Sigmoid colon (tissue), 7 donors: ENCODE data around the gene GRIK3. TPM values are rescaled to one million over a fixed set of nuclear protein-coding genes. Genes with fewer than 3 reads are reported as not detected.

Experiments used
- DNase-seq: peaks from one replicate; pipeline ENCODE4 v3.0.0-alpha.2; 2019
- H3K27ac ChIP-seq, 4 donors: fragments of 200-600 bp; sonication (generic); one replicate each; pipeline ENCODE4 v1.5.1; 2016 to 2019; ENCODE audit warnings: mild to moderate bottlenecking in 1 of 4
- H3K27me3 ChIP-seq, 3 donors: fragments of 200-600 bp; sonication (generic); one replicate each; pipeline ENCODE4 v1.5.1; 2019; ENCODE audit warnings: mild to moderate bottlenecking in 1 of 3
- H3K36me3 ChIP-seq, 4 donors: fragments of 200-600 bp; sonication (generic); one replicate each; pipeline ENCODE4 v1.5.1; 2016 to 2019
- H3K4me1 ChIP-seq, 4 donors: fragments of 200-600 bp; sonication (generic); one replicate each; pipeline ENCODE4 v1.5.1; 2017 to 2019
- H3K4me3 ChIP-seq, 4 donors: fragments of 200-600 bp; sonication (generic); one replicate each; pipeline ENCODE4 v1.5.1; 2017 to 2019; ENCODE audit warnings: mild to moderate bottlenecking in 2 of 4, moderate library complexity in 1 of 4
- H3K9me3 ChIP-seq, 4 donors: fragments of 200-600 bp in 3 of 4; sonication (generic) in 3 of 4; one replicate each; pipeline versions ENCODE4 v1.5.1 to v1.6.1; 2013 to 2019
- EP300 ChIP-seq, 4 donors: sonication (generic); formaldehyde crosslinking; IDR thresholded peaks; one replicate each; pipeline ENCODE4 v1.6.1; 2017; ENCODE audit warnings: antibody characterized with exemption in 4 of 4
- POLR2A ChIP-seq, 2 donors: fragments of 450-650 bp; IDR thresholded peaks; one replicate each; pipeline ENCODE4 v1.6.1; 2016; ENCODE audit warnings: antibody characterized with exemption in 2 of 2, mild to moderate bottlenecking in 2 of 2, moderate library complexity in 2 of 2
- POLR2AphosphoS5 ChIP-seq, 4 donors: sonication (generic); formaldehyde crosslinking; IDR thresholded peaks; one replicate each; pipeline ENCODE4 v1.6.1; 2017; ENCODE audit warnings: antibody characterized with exemption in 4 of 4
- WGBS, 2 donors: extraction: QIAGEN DNeasy Blood & Tissue Kit; methylation state at CpG; one replicate each; pipeline ENCODE4 v1.1.7; 2013; 5-methylcytosine and 5-hydroxymethylcytosine counted together
- intact Hi-C: fragments of 100-400 bp; cut with DNase I; formaldehyde crosslinking; loops from one replicate; pipeline ENCODE4 v1.15.1; 2023
- polyA plus RNA-seq, 3 donors: library from polyadenylated mRNA; stranded (reverse); fragments of 200-250 nt; gene quantifications; one replicate each; pipeline ENCODE4 v1.2.3, GENCODE V29; 2013
- total RNA-seq, 4 donors: library from RNA; depleted of rRNA; stranded (reverse); fragments of >200 nt; gene quantifications; one replicate each; pipeline ENCODE4 v1.1.0, GENCODE V29; 2016
- TF ChIP-seq, protein P1 (sequence below), 4 experiments: fragments of 450-650 bp in 3 of 4; fragments of 200-600 bp in 1 of 4; IDR thresholded peaks; one replicate each; pipeline ENCODE4 v1.5.1; 2016 to 2019; ENCODE audit warnings: antibody characterized with exemption in 4 of 4, mild to moderate bottlenecking in 3 of 4, moderate library complexity in 2 of 4
- donor health status: healthy with polysubstance abuse.
- donor health status: Bipolar disorder and iron deficiency.
- donor health status: healthy.

GRIK3 gene
- total and polyA plus RNA-seq, 7 donors: 0.60 to 7.1 (median 3.4) TPM; not detected in 1

DNA sequence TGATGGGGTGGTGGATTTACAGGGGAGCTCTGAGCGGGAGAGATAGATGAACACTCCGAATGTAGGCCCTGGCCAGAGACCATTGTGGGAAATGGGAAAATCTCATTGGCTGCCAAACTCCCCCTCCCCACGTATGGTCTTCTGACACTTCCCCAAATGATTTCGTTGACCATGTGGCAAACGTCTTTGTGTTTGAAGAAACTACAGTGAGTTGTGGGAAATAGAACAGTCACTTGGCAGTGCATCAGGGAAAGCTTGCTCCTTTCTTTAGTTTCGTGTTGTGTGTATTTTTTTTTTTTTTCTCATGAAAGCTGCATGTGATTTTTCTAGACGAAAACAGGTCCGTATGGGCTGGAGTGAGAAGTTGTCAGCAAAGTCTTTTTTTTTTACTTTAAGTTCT is 25.0 kb upstream of the GRIK3 start:
- Histone ChIP-seq H3K4me1 (no peaks in the 10 kb centered on the region), H3K27me3 (no peaks in the 10 kb centered on the region), H3K27ac (no peak overlapping the region), H3K4me3 (no peak overlapping the region), H3K36me3 (no peaks in the 10 kb centered on the region), H3K9me3 (no peaks in the 10 kb centered on the region)
- no peak for DNase-seq
- TF ChIP-seq POLR2AphosphoS5 (IDR thresholded peaks at IDR 0.05) (no peak), EP300 (IDR thresholded peaks at IDR 0.05) (no peak), POLR2A (IDR thresholded peaks at IDR 0.05) (no peak)
- TF ChIP-seq, protein P1, sequence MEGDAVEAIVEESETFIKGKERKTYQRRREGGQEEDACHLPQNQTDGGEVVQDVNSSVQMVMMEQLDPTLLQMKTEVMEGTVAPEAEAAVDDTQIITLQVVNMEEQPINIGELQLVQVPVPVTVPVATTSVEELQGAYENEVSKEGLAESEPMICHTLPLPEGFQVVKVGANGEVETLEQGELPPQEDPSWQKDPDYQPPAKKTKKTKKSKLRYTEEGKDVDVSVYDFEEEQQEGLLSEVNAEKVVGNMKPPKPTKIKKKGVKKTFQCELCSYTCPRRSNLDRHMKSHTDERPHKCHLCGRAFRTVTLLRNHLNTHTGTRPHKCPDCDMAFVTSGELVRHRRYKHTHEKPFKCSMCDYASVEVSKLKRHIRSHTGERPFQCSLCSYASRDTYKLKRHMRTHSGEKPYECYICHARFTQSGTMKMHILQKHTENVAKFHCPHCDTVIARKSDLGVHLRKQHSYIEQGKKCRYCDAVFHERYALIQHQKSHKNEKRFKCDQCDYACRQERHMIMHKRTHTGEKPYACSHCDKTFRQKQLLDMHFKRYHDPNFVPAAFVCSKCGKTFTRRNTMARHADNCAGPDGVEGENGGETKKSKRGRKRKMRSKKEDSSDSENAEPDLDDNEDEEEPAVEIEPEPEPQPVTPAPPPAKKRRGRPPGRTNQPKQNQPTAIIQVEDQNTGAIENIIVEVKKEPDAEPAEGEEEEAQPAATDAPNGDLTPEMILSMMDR (IDR thresholded peaks at IDR 0.05): no peak
- intact Hi-C loops: no loop called here
- WGBS, 2 donors: 54 to 59% methylated on average over 8 of the region's 8 CpGs

DNA sequence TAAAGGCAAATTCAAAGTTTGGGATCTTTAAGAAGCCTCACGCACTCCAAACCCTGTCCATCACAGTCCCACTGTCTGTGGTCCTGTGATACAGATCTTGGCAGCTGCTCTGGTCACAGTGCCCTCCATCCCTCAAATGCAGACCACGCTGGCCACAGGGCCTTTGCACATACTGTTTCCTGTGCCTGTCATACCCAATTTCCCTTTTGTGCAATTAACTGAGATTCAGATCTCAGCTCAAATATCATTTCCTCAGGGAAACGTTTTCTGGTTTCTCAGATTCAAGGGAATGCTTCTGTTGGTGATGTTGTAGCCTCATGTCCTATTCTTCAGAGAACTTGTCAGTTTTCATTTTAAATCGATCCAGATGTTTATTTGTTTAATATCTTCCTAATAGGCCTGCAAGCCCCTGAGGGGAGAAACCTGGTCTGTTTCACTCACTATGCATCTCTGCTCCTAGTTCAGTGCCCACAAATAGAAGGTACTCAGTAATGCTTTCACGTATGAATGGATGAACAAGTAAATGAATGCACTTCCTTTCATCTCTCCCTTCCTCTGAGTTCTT is 24.2 kb upstream of the GRIK3 start:
- Histone ChIP-seq H3K4me3 (no peak overlapping the region), H3K27me3 (no peaks in the 10 kb centered on the region), H3K27ac (no peak overlapping the region), H3K9me3 (no peaks in the 10 kb centered on the region), H3K4me1 (no peaks in the 10 kb centered on the region), H3K36me3 (no peaks in the 10 kb centered on the region)
- no peak for DNase-seq
- TF ChIP-seq POLR2A (IDR thresholded peaks at IDR 0.05): no peak
- no peak for TF ChIP-seq POLR2AphosphoS5 (IDR thresholded peaks at IDR 0.05)
- TF ChIP-seq EP300 (IDR thresholded peaks at IDR 0.05): no peak
- TF ChIP-seq, protein P1 (IDR thresholded peaks at IDR 0.05): no peak
- intact Hi-C loops: no loop called here
- WGBS, 2 donors: 71 to 75% methylated on average over 5 of the region's 5 CpGs

DNA sequence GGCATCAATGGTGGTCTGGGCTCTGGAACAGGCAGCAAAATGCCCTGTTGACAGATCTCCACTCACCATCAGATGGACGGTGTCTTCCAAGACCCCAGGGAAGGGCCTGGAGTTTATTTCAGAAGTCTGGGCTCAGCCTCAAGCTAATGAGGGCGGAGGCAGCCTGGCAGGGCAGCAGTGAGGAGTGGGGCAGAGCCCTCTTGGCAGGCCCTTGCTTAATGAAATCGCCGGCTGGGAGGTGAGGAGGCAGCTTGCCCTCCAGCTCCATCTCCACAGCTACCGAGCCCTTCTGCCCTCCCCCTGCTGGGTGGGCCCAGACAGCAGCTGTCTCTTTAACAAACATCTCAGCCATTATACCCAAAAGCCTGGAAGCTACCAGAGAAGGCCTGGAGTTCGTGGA is 22.0 kb upstream of the GRIK3 start:
- H3K9me3 ChIP-seq: no peaks in the 10 kb centered on the region
- 26 to 40% methylated on average over 6 of the region's 6 CpGs for WGBS, 2 donors
- no peaks in the 10 kb centered on the region for H3K4me1 ChIP-seq
- no peak overlapping the region for H3K27ac ChIP-seq
- no peak for DNase-seq
- no peaks in the 10 kb centered on the region for H3K36me3 ChIP-seq
- intact Hi-C loops: no loop called here
- no peaks in the 10 kb centered on the region for H3K27me3 ChIP-seq
- H3K4me3 ChIP-seq: no peak overlapping the region
- TF ChIP-seq EP300 (IDR thresholded peaks at IDR 0.05): no peak
- TF ChIP-seq POLR2AphosphoS5 (IDR thresholded peaks at IDR 0.05): no peak

DNA sequence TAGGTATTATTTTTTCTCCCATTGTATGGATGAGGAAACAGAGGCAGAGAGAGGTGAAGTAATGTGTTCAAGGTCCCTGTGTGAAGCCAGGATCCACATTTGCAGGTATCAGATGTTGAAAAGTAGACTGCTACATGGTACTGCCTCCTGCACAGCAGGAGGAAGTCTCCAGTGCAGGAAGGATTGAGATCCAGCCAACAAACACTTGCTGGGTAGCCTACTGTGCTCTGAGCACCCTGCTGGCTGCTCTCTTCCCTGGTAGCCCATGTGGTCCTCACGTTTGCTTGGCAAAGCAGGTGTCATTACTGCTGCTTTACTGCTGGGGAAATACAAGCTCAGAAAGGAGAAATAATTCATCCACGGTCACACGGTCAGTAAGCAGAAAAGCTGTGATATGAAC is 21.3 kb upstream of the GRIK3 start:
- WGBS, 2 donors: 57 to 61% methylated on average over 3 of the region's 3 CpGs
- no peaks in the 10 kb centered on the region for H3K36me3 ChIP-seq
- H3K27me3 ChIP-seq: no peaks in the 10 kb centered on the region
- DNase-seq: no peak
- no peak overlapping the region for H3K4me3 ChIP-seq
- intact Hi-C loops: no loop called here
- no peaks in the 10 kb centered on the region for H3K4me1 ChIP-seq
- no peaks in the 10 kb centered on the region for H3K9me3 ChIP-seq
- no peak overlapping the region for H3K27ac ChIP-seq
- TF ChIP-seq, protein P1 (IDR thresholded peaks at IDR 0.05): no peak
- no peak for TF ChIP-seq POLR2A (IDR thresholded peaks at IDR 0.05)
- no peak for TF ChIP-seq POLR2AphosphoS5 (IDR thresholded peaks at IDR 0.05)
- no peak for TF ChIP-seq EP300 (IDR thresholded peaks at IDR 0.05)

DNA sequence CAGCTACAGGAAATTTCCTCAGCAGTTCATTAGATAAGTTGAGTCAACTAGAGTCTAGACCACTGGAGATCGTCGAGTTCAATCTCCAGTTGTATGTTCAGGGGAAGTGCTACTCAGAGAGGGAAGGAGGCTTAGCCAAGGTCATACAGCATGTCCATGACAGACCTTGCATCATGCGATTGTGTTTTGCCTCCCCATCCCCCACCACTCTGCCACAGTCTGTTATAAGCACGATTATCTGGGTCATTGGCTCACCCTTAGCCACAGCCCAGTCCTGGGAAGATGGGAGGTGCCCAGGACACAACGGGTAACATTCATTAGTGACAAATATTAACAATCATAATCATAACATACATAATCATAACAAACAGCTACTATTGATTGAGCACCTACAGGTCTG is 18.9 kb upstream of the GRIK3 start:
- WGBS, 2 donors: 78 to 79% methylated on average over 5 of the region's 5 CpGs
- H3K4me3 ChIP-seq: no peak overlapping the region
- TF ChIP-seq, protein P1 (IDR thresholded peaks at IDR 0.05): no peak
- TF ChIP-seq EP300 (IDR thresholded peaks at IDR 0.05) (no peak), POLR2AphosphoS5 (IDR thresholded peaks at IDR 0.05) (no peak), POLR2A (IDR thresholded peaks at IDR 0.05) (no peak)
- H3K4me1 ChIP-seq: no peaks in the 10 kb centered on the region
- H3K27me3 ChIP-seq: peaks cover 0 to 6% (median 0%) of the 10 kb centered on the region in 3 donors
- no peak overlapping the region for H3K27ac ChIP-seq
- no peaks in the 10 kb centered on the region for H3K36me3 ChIP-seq
- intact Hi-C loops: no loop called here
- H3K9me3 ChIP-seq: no peaks in the 10 kb centered on the region
- no peak for DNase-seq
